T-helper 1 cell treated with Interleukin-12 subunit alpha and Interleukin-12 subunit beta and Interleukin-4 antibody, amounts not matched to agents 30 μg/mL and 1 μg/mL, for 36 hours (primary cell): ENCODE data around the gene TMEM175.

Experiments
- H3K27ac Mint-ChIP-seq: one replicate; pipeline ENCODE4 v1.8.0; 2021; ENCODE audit warnings: mild to moderate bottlenecking, mixed read lengths
- H3K27me3 Mint-ChIP-seq: one replicate; pipeline ENCODE4 v1.8.0; 2021; ENCODE audit warnings: low read depth, mixed read lengths
- H3K36me3 Mint-ChIP-seq: one replicate; pipeline ENCODE4 v1.8.0; 2021; ENCODE audit warnings: low read depth, mixed read lengths
- H3K4me1 Mint-ChIP-seq: one replicate; pipeline ENCODE4 v1.8.0; 2021; ENCODE audit warnings: low read depth, mixed read lengths
- H3K4me3 Mint-ChIP-seq: one replicate; pipeline ENCODE4 v1.8.0; 2021; ENCODE audit warnings: mild to moderate bottlenecking, moderate library complexity, mixed read lengths
- H3K9me3 Mint-ChIP-seq: one replicate; pipeline ENCODE4 v1.8.0; 2021; ENCODE audit warnings: mixed read lengths

Gene TMEM175

DNA sequence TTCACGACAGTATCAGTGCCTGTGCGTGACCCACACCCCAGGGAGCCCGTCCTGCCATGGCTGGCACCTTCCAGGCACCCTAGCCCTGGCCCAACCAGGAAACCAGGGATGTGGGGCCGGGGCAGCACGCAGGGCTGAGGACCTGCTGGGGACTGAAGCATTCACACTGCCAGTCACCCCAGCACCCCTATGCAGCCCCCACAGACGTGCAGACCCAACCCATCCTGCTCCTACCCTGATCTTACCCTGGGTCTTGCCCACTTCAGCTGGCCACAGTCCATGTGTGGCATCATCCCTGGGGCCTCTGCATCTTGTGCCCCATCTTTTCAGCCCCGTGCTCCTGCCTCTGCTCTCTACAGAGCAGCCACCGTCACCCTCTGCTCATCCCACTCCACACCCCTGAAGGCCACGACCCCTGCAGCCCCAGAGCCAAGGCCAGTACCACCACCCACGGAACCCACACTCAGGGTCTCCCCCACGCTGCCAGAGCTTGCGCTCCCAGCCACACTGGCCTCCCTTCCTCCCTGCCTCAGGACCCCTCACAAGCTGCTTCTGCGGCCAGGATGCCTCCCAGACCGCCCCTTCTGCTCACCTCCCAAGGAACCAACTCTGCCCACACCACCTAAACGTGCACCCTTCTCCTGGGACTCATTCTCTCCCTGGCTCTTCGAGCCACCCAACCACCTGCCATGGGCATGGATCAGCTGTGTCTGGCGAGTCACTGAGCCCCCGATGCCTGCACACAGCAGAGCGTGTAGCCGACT lies 25.7 kb upstream of the TMEM175 start:
- no peaks in the 10 kb centered on the region for H3K9me3 Mint-ChIP-seq
- no peak overlapping the region for H3K4me3 Mint-ChIP-seq
- no peak overlapping the region for H3K27ac Mint-ChIP-seq
- peaks cover 3% of the 10 kb centered on the region for H3K4me1 Mint-ChIP-seq
- no peaks in the 10 kb centered on the region for H3K27me3 Mint-ChIP-seq
- H3K36me3 Mint-ChIP-seq, result peaks cover 30% of the 10 kb centered on the region

DNA sequence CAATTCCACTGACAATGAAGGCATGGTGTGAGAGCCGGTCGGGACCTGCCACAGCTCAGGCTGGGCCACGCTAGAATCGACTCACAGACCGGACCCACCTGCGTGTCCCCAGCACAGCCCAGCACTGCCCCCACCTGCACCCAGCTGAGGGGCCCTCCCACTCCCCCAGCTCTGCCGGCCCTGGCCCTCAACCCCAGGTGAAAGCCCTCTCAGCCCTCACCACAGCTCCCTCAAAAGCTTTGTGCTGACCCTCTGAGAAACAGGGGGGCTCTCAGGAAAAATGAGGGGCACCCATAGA lies 25.2 kb upstream of the TMEM175 start:
- Mint-ChIP-seq H3K4me3 (no peak overlapping the region), H3K27ac (no peak overlapping the region), H3K9me3 (no peaks in the 10 kb centered on the region)

DNA sequence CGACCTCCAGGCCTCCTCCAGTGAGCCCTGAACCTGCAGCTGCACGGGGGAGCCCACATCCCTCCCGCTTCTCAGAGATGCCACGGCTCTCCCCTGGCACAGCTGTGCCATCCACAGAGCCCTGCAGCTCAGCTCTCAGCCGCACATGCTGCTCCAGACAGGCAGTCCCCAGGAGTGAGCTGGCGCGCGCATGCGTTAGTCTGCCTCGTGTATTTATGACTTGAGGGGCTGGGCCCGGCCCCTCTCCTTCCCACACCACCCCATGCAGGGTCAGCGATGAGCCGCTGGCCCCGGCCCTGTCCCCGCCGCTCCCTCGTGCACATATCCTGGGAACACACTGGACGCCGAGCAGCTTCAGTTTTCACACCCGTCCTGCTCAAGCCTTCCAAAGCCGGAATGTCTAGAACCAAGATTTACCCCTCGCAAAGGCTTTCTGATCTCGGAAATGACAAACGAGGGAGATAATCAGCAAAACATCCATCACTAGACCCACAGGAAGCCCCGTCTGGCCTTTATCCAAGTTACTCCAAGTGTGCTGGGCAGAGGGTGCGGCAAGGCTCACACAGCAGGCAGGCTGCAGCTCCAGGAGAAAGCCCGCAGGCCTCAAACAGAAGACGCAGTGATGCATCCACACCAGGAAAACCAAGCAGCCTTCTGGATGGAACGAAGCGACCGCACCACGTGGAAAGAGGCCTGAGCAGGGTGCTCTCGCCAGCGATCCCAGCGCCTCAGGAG lies 24.4 kb upstream of the TMEM175 start:
- no peaks in the 10 kb centered on the region for H3K27me3 Mint-ChIP-seq
- no peak overlapping the region for H3K4me3 Mint-ChIP-seq
- H3K4me1 Mint-ChIP-seq, result peaks cover 3% of the 10 kb centered on the region
- no peak overlapping the region for H3K27ac Mint-ChIP-seq
- H3K36me3 Mint-ChIP-seq, result peaks cover 28% of the 10 kb centered on the region
- H3K9me3 Mint-ChIP-seq, result no peaks in the 10 kb centered on the region

More for the DNA sequence above, 25.2 kb upstream of the TMEM175 start:
- H3K4me1 Mint-ChIP-seq, result peaks cover 3% of the 10 kb centered on the region
- no peaks in the 10 kb centered on the region for H3K27me3 Mint-ChIP-seq
- H3K36me3 Mint-ChIP-seq, result peaks cover 32% of the 10 kb centered on the region

DNA sequence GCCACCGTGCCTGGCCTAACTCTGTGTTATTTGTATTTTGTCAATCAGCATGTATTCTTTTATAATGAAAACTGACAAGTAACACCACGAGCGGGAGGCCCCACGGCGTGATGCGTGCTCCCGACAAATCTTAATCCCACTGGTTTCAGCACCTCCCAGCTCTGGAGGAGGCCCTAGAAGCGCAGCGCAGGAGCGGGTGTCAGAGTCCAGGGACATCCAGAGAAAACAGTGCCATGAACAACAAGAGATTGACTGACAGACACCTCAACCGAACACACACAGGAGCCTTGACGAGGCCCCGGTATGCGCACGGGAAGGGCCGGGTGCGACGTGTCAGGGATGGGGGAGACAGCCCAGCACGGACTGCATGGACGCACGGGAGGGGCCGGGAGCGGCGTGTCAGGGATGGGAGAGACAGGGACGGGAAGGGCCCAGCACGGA lies 23.1 kb upstream of the TMEM175 start:
- Mint-ChIP-seq H3K4me3 (no peak overlapping the region), H3K4me1 (peaks cover 3% of the 10 kb centered on the region), H3K27me3 (no peaks in the 10 kb centered on the region), H3K9me3 (no peaks in the 10 kb centered on the region), H3K27ac (no peak overlapping the region), H3K36me3 (peaks cover 26% of the 10 kb centered on the region)

DNA sequence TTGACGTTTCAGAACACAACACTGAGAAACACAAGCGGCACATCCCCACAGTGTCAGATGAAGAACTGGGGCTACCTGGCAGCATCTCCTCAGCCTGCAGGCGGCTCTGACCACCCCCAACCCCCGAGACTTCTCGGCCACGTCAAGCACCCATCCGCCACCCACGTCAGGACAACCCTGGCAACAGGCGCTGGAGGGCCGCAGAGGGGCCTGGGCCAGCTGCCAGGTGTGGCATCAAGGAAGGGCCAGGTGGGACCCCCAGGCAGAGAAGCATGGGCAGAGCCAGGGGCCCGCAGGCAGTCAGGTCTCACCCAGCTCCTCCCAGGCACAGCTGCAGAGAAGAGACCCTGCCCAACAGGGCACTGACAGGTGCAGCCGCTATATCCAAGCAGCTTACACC lies 22.4 kb upstream of the TMEM175 start:
- Mint-ChIP-seq H3K4me1 (peaks cover 3% of the 10 kb centered on the region), H3K36me3 (peaks cover 26% of the 10 kb centered on the region), H3K27me3 (no peaks in the 10 kb centered on the region), H3K4me3 (no peak overlapping the region), H3K27ac (no peak overlapping the region), H3K9me3 (no peaks in the 10 kb centered on the region)

DNA sequence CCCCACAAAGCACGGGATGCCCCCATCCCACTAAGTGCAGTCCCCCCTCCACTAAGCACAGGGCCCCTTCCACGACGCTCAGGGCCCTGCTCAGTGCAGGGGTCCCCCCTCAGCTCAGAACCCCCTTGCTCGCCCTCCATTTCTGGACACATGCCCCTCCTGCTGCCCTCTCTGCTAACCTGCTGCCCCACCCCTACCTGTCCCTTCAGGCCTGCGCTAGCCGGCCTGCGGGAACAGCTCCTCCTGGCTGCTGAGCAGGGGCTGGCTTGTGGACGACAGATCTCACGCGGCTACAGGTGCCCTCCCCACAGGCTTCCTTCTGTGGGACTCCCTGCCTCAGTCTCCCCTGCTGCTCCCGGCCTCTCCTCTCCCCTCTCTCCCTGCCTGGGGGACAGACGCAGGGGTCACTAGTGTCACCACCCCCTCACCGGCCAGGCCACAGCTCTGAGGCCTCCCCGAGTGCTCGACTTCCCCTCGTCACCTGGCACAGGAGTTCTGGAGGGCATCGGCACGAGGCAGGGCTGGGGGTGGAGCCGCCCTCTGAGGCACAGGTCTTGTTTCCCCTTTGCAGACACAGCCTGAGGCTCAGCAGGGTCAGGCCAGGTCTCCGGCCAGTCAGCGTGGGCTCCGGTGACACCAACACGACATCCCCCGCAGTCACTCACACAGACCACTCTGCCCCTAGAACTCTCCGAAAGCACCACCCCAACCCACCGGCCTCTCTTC lies 21.7 kb upstream of the TMEM175 start:
- peaks cover 9% of the 10 kb centered on the region for H3K4me1 Mint-ChIP-seq
- H3K4me3 Mint-ChIP-seq, result no peak overlapping the region
- no peaks in the 10 kb centered on the region for H3K9me3 Mint-ChIP-seq
- peaks cover 25% of the 10 kb centered on the region for H3K36me3 Mint-ChIP-seq
- H3K27ac Mint-ChIP-seq, result no peak overlapping the region
- no peaks in the 10 kb centered on the region for H3K27me3 Mint-ChIP-seq

DNA sequence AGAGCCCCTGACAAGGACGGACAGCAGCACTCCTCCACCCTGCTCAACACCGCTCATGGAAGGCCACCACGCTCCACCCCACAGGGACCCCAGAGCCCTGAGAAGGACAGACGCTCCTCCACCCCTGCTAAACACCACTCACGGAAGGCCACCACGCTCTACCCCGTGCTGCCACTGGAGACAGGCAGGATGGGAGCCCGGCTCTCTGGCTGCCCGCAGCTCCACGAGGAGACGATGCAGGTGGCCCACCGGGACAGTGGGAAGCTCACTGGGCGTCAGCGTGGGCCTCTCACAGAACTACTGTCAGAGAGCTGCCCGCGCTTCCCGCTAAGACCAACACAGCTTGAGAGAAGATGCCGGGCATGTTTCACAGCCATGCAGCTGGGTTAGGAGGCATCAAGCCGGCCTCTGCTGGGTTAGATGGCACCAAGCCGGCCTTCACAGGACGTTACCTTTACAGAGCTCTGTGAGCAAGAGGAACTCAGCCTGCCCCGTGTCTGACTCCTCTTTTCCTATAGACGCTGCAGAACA lies 21.0 kb upstream of the TMEM175 start:
- no peak overlapping the region for H3K27ac Mint-ChIP-seq
- peaks cover 20% of the 10 kb centered on the region for H3K36me3 Mint-ChIP-seq
- no peaks in the 10 kb centered on the region for H3K27me3 Mint-ChIP-seq
- H3K4me1 Mint-ChIP-seq, result peaks cover 14% of the 10 kb centered on the region
- H3K9me3 Mint-ChIP-seq, result no peaks in the 10 kb centered on the region
- H3K4me3 Mint-ChIP-seq, result no peak overlapping the region

DNA sequence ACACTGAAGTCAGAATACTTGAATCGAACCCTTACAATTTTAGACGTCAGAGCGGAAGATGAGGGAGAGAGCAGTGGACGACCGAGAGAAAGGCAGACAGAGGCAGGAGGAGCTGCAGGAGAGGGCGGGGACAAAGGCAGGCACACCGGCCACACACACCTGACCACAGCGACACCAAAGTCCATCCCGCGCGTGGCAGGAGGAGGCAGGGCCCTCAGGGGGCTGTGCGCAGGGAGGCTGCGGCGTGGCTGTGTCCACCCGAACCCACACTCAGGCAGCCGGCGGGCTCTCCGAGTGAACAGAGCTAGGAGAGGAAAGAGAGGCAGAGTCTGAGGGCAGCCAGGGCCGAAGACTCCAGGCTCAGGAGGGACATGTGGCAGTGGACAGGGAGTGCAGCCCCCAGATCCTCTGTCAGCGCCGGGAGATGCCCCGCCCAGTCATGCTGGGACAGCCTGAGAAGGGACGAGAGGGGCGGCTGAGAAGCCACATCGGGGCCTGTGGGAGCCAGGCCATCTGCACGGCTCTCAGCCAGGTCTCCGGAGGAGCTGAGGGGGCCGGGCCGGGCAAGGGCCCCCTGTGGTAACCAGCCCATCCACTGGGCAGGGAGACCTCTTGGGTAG lies 20.3 kb upstream of the TMEM175 start:
- H3K27ac Mint-ChIP-seq, result no peak overlapping the region
- H3K4me3 Mint-ChIP-seq, result no peak overlapping the region
- no peaks in the 10 kb centered on the region for H3K27me3 Mint-ChIP-seq

DNA sequence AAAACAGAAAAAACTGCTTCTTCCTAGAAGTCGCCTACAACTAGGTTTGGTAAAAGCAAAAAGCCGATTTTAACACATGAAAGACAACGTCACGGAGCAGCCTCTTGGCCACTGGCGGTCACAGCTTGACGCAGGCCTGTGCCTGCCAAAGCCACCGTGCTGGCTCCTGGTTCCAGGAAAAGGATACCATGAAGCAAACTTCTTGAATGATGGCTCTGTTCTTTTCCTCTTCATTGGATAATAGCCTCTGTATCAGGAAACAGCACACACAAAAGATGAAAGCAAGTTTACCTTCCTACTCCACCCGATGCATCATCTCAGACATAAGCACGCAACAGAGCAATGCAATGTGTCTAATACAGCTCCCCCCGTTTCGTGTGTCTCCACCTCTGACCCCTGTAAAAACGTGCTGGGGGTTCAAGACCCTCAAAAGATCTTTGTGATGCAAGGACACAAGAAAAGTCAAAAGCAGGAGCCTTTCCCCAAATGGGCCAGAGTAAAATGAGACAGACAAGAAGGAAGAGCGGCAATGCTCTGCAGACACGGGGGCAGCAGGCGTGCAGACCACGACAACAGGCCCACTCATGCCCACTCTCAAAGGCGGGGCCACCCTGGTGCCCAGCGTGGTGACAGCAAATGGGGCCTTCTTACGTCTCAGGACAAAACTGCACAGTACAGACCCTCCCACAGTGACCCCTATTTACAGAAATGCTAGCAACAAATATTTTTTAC lies 19.5 kb upstream of the TMEM175 start:
- H3K4me3 Mint-ChIP-seq, result no peak overlapping the region
- H3K27ac Mint-ChIP-seq, result no peak overlapping the region
- peaks cover 20% of the 10 kb centered on the region for H3K36me3 Mint-ChIP-seq
- no peaks in the 10 kb centered on the region for H3K9me3 Mint-ChIP-seq
- peaks cover 23% of the 10 kb centered on the region for H3K4me1 Mint-ChIP-seq
- H3K27me3 Mint-ChIP-seq, result no peaks in the 10 kb centered on the region

More for the DNA sequence above, 20.3 kb upstream of the TMEM175 start:
- no peaks in the 10 kb centered on the region for H3K9me3 Mint-ChIP-seq
- peaks cover 18% of the 10 kb centered on the region for H3K4me1 Mint-ChIP-seq
- peaks cover 18% of the 10 kb centered on the region for H3K36me3 Mint-ChIP-seq

DNA sequence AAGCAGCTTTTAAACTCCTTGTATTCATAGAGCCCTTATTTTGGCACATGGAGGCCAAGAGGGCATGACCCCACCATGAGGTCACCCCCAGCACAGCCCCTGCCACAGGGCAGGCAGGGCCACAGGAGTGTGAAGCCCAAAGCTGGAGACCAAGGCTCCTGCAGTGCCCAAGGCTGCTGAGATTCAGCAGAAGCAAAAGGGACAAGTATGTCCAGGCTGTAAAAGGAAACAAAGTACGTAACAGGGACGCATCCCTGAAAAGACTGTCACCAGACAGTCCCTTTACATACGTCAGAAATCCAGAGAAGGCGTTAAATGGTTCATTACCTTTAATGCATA lies 19.0 kb upstream of the TMEM175 start:
- no peak overlapping the region for H3K4me3 Mint-ChIP-seq
- H3K36me3 Mint-ChIP-seq, result peaks cover 23% of the 10 kb centered on the region

DNA sequence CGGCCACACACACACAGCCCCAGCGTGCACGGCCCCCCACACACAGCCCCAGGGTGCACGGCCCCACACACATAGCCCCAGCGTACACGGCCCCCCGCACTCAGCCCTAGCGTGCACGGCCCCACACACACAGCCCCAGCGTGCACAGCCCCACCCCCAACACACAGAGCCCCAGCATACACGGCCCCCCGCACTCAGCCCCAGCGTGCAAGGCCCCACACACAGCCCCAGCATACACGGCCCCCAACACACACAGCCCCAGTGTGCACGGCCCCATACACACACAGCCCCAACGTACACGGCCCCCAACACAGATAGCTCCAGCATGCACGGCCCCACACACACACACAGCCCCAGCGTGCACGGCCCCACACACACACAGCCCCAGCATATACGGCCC lies 17.7 kb upstream of the TMEM175 start:
- no peaks in the 10 kb centered on the region for H3K27me3 Mint-ChIP-seq
- H3K4me3 Mint-ChIP-seq, result no peak overlapping the region
- H3K4me1 Mint-ChIP-seq, result peaks cover 25% of the 10 kb centered on the region
- no peak overlapping the region for H3K27ac Mint-ChIP-seq
- peaks cover 20% of the 10 kb centered on the region for H3K36me3 Mint-ChIP-seq
- no peaks in the 10 kb centered on the region for H3K9me3 Mint-ChIP-seq

More for the DNA sequence above, 19.0 kb upstream of the TMEM175 start:
- no peaks in the 10 kb centered on the region for H3K9me3 Mint-ChIP-seq
- peaks cover 23% of the 10 kb centered on the region for H3K4me1 Mint-ChIP-seq
- H3K27me3 Mint-ChIP-seq, result no peaks in the 10 kb centered on the region
- no peak overlapping the region for H3K27ac Mint-ChIP-seq

DNA sequence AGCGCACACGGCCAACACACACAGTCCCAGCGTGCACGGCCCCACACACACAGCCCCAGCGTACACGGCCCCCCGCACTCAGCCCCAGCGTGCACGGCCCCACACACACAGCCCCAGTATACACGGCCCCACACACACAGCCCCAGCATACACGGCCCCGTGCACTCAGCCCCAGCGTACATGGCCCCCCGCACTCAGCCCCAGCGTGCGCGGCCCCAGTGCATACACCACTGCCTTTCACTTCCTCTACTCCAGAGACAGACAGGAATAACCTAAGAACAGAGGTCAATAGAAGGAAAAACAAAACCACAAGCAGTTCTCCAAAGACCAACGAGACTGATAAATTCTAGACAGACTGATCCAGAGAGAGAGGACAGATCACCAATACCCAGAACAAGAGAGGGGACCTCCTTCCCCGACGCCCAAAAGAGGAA lies 17.2 kb upstream of the TMEM175 start:
- H3K9me3 Mint-ChIP-seq, result no peaks in the 10 kb centered on the region
- peaks cover 25% of the 10 kb centered on the region for H3K4me1 Mint-ChIP-seq
- H3K27ac Mint-ChIP-seq, result peak overlapping the region; percentile 39

DNA sequence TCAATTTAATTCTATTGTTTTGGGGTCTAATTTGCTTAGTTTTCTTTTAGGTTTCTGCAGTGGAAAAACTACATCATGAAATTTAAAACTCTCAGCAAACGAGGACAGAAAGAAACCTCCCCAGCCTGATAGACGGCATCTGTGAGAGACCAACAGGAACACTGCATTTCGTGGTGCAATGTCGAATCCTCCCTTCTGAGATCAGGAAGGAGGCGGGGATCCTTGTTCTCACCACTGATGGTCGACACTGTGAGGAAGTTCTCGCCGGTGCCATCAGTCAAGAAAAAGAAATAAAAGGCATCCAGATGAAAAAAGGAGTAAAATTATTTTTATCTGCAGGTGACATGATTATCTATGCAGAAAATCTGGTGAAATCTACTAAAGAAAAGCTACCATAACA lies 16.7 kb upstream of the TMEM175 start:
- no peaks in the 10 kb centered on the region for H3K9me3 Mint-ChIP-seq
- H3K4me3 Mint-ChIP-seq, result peak overlapping the region; percentile 45
- H3K27me3 Mint-ChIP-seq, result no peaks in the 10 kb centered on the region
- no peak overlapping the region for H3K27ac Mint-ChIP-seq
- peaks cover 22% of the 10 kb centered on the region for H3K36me3 Mint-ChIP-seq
- peaks cover 27% of the 10 kb centered on the region for H3K4me1 Mint-ChIP-seq

More for the DNA sequence above, 17.2 kb upstream of the TMEM175 start:
- Mint-ChIP-seq H3K4me3 (peak overlapping the region; percentile 45), H3K27me3 (no peaks in the 10 kb centered on the region), H3K36me3 (peaks cover 22% of the 10 kb centered on the region)

DNA sequence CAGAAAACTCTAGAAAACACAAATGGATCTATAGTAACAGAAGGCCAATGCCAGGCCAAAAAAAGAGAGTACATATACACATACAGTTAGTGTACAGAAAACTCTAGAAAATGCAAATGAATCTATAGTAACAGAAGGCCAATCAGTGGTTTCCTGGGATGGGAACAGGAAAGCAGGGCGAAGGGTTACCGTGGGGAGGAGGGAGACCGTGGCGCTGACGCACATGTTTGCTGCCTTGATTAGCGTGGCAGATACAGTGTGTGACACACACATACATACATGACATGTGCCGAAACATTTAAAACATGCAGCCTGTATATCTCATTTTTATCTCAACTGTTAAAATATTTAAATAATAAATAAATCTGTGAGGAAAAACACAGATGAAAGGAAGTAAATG lies 14.8 kb upstream of the TMEM175 start:
- Mint-ChIP-seq H3K27me3 (no peaks in the 10 kb centered on the region), H3K27ac (no peak overlapping the region), H3K4me3 (no peak overlapping the region), H3K9me3 (no peaks in the 10 kb centered on the region), H3K4me1 (peaks cover 37% of the 10 kb centered on the region), H3K36me3 (peaks cover 23% of the 10 kb centered on the region)
